ENCODE measurements around the gene CXCL9.
"Not testable (repeated sequence)": the region's sequence is repeated elsewhere in the genome, so short reads cannot be mapped to it uniquely, and the experiment has no call there.

CXCL9 gene

GRCh38 chr4:76007089-76007862, at the start of gene CXCL9:
Gene CXCL9 (minus strand): TSS chr4:76007509. CDS start chr4:76007449, 60 bp downstream.
- peak; percentile 2 for DNase-seq

- no peak for DNase-seq
Measured at GRCh38 chr4:76055421-76055820, 48.1 kb upstream of the CXCL9 start.

GRCh38 chr4:76055016-76055415, 47.7 kb upstream of the CXCL9 start:
- DNase-seq = no peak

GRCh38 chr4:76053730-76054129, 46.4 kb upstream of the CXCL9 start:
- no peak for DNase-seq

GRCh38 chr4:76050560-76051050, 43.3 kb upstream of the CXCL9 start:
- not testable (repeated sequence) for DNase-seq

GRCh38 chr4:76049860-76050416, 42.6 kb upstream of the CXCL9 start:
- not testable (repeated sequence) for DNase-seq

GRCh38 chr4:76044686-76045085, 37.4 kb upstream of the CXCL9 start:
- not testable (repeated sequence) for DNase-seq

GRCh38 chr4:76043306-76043705, 36.0 kb upstream of the CXCL9 start:
- DNase-seq = not testable (repeated sequence)

GRCh38 chr4:76042241-76042998, 35.1 kb upstream of the CXCL9 start:
- not testable (repeated sequence) for DNase-seq

GRCh38 chr4:76036855-76037254, 29.5 kb upstream of the CXCL9 start:
- DNase-seq = no peak

GRCh38 chr4:76035799-76036380, 28.6 kb upstream of the CXCL9 start, which contains the start of gene CXCL11:
Gene CXCL11 (minus strand): TSS chr4:76036070. CDS start chr4:76035987, 83 bp downstream.
- DNase-seq = no peak

- no peak for DNase-seq
Measured at GRCh38 chr4:76035141-76035540, 27.8 kb upstream of the CXCL9 start.

GRCh38 chr4:76029300-76029699, 22.0 kb upstream of the CXCL9 start:
- DNase-seq = no peak

- peak; percentile 34 for DNase-seq
Measured at GRCh38 chr4:76028350-76028765, 21.0 kb upstream of the CXCL9 start.

- no peak for DNase-seq
Measured at GRCh38 chr4:76024065-76024464, 16.8 kb upstream of the CXCL9 start.

GRCh38 chr4:76023389-76023788, 16.1 kb upstream of the CXCL9 start, which contains the start of gene CXCL10:
Gene CXCL10 (minus strand): TSS chr4:76023497. CDS start chr4:76023431, 66 bp downstream.
- DNase-seq = no peak

- no peak for DNase-seq
Measured at GRCh38 chr4:76022677-76023076, 15.4 kb upstream of the CXCL9 start.

GRCh38 chr4:76022031-76022430, 14.7 kb upstream of the CXCL9 start:
- no peak for DNase-seq

- DNase-seq = peak; percentile 29
Measured at GRCh38 chr4:76017056-76017686, 9.9 kb upstream of the CXCL9 start.

GRCh38 chr4:76016393-76016792, 9.1 kb upstream of the CXCL9 start:
- peak; percentile 93 for DNase-seq

GRCh38 chr4:76013540-76013939, 6.2 kb upstream of the CXCL9 start:
- DNase-seq = no peak

GRCh38 chr4:76012388-76012801, 5.1 kb upstream of the CXCL9 start:
- DNase-seq = no peak

Measured in DMS53 (cell line).